Loucy (cell line): ENCODE measurements around the gene OR6S1.

ENCODE experiments used
- H2AFZ ChIP-seq: fragments of 200-600 bp; sonication (generic); 2 replicates; pipeline ENCODE4 v1.6.0; 2016; ENCODE audit warnings: antibody characterized with exemption, mild to moderate bottlenecking, low read length, moderate library complexity
- H3F3A ChIP-seq: fragments of 200-600 bp; 2 replicates; pipeline ENCODE4 v1.6.0; 2016; ENCODE audit warnings: antibody characterized with exemption, low read depth, mild to moderate bottlenecking
- H3K27me3 ChIP-seq: fragments of 200-600 bp; sonication (generic); 2 replicates; pipeline ENCODE4 v1.6.1; 2014; ENCODE audit warnings: low read length, mild to moderate bottlenecking; ENCODE audit not compliant: insufficient read depth, poor library complexity, severe bottlenecking
- H3K36me3 ChIP-seq: fragments of 200-600 bp; sonication (generic); 2 replicates; pipeline ENCODE4 v1.6.1; 2016; ENCODE audit warnings: low read length; ENCODE audit not compliant: insufficient read depth
- H3K4me1 ChIP-seq: fragments of 200-600 bp; sonication (generic); 2 replicates; pipeline ENCODE4 v1.5.1; 2014; ENCODE audit warnings: low read length, mild to moderate bottlenecking; ENCODE audit not compliant: insufficient read depth, poor library complexity, severe bottlenecking
- H3K4me2 ChIP-seq: fragments of 200-600 bp; sonication (generic); 2 replicates; pipeline ENCODE4 v1.6.0; 2014; ENCODE audit warnings: antibody characterized with exemption, low read length, low read depth, mild to moderate bottlenecking; ENCODE audit not compliant: poor library complexity, severe bottlenecking
- H3K4me3 ChIP-seq: fragments of 200-600 bp; sonication (generic); 2 replicates; pipeline ENCODE4 v1.5.1; 2014; ENCODE audit warnings: low read length, mild to moderate bottlenecking, mixed read lengths; ENCODE audit not compliant: poor library complexity, severe bottlenecking
- H3K79me2 ChIP-seq: fragments of 200-600 bp; sonication (generic); 2 replicates; pipeline ENCODE4 v1.6.1; 2014; ENCODE audit warnings: low read length; ENCODE audit not compliant: insufficient read depth
- H3K9ac ChIP-seq: fragments of 200-600 bp; sonication (generic); 2 replicates; pipeline ENCODE4 v1.6.0; 2014; ENCODE audit warnings: mild to moderate bottlenecking, low read depth, low read length, moderate library complexity; ENCODE audit not compliant: poor library complexity, severe bottlenecking
- H3K9me2 ChIP-seq: fragments of 200-600 bp; sonication (generic); replicated peaks from 2 replicates; pipeline ENCODE4 v1.6.1; 2016; ENCODE audit warnings: low read depth, low read length, mixed read lengths
- H3K9me3 ChIP-seq: fragments of 200-600 bp; sonication (generic); 2 replicates; pipeline ENCODE4 v1.6.1; 2014; ENCODE audit warnings: mild to moderate bottlenecking, antibody characterized with exemption, low read length, low read depth; ENCODE audit not compliant: insufficient read depth
- H4K20me1 ChIP-seq: fragments of 200-600 bp; sonication (generic); 2 replicates; pipeline ENCODE4 v1.6.0; 2014; ENCODE audit warnings: antibody characterized with exemption, low read length, mild to moderate bottlenecking; ENCODE audit not compliant: insufficient read depth, poor library complexity, severe bottlenecking
- EZH2phosphoT487 ChIP-seq: fragments of 200-600 bp; IDR thresholded peaks from 2 replicates; pipeline ENCODE4 v1.6.1; 2018; ENCODE audit warnings: antibody characterized with exemption, mild to moderate bottlenecking, moderate library complexity, borderline replicate concordance
- TF ChIP-seq, protein P1 (sequence below): fragments of 200-600 bp; sonication (generic); conservative IDR thresholded peaks from 2 replicates; pipeline ENCODE4 v1.5.1; 2014; ENCODE audit warnings: mild to moderate bottlenecking, antibody characterized with exemption, low read length

Gene OR6S1

DNA sequence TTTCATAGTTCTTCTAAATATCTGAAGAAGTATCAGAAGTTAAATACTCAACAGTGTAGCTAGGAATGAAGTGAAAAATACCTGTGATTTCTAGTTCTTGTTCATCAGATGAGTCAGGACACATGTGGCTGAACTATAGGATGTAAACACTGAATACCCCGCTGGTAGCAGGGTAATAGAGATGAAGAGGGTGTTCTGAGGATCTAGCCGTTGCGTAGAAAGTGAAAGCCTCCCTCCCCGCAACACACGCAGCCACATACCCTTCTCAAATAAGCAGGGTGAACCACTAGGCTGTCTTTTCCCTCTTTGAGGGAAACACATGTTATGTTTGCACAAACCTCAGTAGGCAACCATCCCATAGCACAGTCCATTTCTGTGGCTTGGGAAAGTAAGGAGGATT, 33.9 kb downstream of the OR6S1 start:
- H3K4me3 ChIP-seq = no peak overlapping the region
- no peak overlapping the region for H3K4me2 ChIP-seq
- no peaks in the 10 kb centered on the region for H3K36me3 ChIP-seq
- H3K4me1 ChIP-seq = peaks cover 30% of the 10 kb centered on the region
- H3K9me2 ChIP-seq = no peaks in the 10 kb centered on the region
- no peaks in the 10 kb centered on the region for H4K20me1 ChIP-seq
- no peak overlapping the region for H3K9ac ChIP-seq
- H2AFZ ChIP-seq = no peak overlapping the region
- 0 out of 2 replicates have a peak, but pooled peaks cover 2% of the 10 kb centered on the region for H3F3A ChIP-seq
- no peaks in the 10 kb centered on the region for H3K27me3 ChIP-seq
- TF ChIP-seq, protein P1, sequence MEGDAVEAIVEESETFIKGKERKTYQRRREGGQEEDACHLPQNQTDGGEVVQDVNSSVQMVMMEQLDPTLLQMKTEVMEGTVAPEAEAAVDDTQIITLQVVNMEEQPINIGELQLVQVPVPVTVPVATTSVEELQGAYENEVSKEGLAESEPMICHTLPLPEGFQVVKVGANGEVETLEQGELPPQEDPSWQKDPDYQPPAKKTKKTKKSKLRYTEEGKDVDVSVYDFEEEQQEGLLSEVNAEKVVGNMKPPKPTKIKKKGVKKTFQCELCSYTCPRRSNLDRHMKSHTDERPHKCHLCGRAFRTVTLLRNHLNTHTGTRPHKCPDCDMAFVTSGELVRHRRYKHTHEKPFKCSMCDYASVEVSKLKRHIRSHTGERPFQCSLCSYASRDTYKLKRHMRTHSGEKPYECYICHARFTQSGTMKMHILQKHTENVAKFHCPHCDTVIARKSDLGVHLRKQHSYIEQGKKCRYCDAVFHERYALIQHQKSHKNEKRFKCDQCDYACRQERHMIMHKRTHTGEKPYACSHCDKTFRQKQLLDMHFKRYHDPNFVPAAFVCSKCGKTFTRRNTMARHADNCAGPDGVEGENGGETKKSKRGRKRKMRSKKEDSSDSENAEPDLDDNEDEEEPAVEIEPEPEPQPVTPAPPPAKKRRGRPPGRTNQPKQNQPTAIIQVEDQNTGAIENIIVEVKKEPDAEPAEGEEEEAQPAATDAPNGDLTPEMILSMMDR = no peak
- TF ChIP-seq EZH2phosphoT487 = no peak
- no peaks in the 10 kb centered on the region for H3K9me3 ChIP-seq
- H3K79me2 ChIP-seq = no peaks in the 10 kb centered on the region

DNA sequence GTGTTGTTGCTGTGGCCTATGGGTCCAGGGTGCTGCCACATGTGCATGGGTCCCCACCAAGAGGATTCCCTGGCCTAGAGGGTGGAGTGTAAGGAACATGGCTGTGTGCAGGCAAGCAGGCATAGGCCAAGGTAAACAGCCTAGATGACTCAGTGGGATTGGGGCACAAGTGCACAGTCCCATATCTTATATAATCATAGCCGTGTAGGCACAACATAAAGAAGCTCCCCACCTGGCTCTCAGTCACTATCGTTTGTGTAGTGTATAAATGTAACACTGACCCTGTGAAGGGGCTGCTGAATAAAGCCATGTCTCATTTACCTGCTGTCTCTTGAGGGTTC, 34.6 kb downstream of the OR6S1 start:
- Histone ChIP-seq H3K9me2 (no peaks in the 10 kb centered on the region), H3F3A (0 out of 2 replicates have a peak, but pooled peaks cover 2% of the 10 kb centered on the region), H3K4me1 (peaks cover 24% of the 10 kb centered on the region), H3K9ac (no peak overlapping the region), H2AFZ (peak overlapping the region; percentile 54; the same call in 1 of the 2 replicates), H3K4me3 (no peak overlapping the region), H3K36me3 (no peaks in the 10 kb centered on the region), H4K20me1 (no peaks in the 10 kb centered on the region), H3K4me2 (no peak overlapping the region), H3K79me2 (no peaks in the 10 kb centered on the region), H3K9me3 (no peaks in the 10 kb centered on the region), H3K27me3 (no peaks in the 10 kb centered on the region)
- TF ChIP-seq EZH2phosphoT487 = no peak
- TF ChIP-seq, protein P1 = no peak

DNA sequence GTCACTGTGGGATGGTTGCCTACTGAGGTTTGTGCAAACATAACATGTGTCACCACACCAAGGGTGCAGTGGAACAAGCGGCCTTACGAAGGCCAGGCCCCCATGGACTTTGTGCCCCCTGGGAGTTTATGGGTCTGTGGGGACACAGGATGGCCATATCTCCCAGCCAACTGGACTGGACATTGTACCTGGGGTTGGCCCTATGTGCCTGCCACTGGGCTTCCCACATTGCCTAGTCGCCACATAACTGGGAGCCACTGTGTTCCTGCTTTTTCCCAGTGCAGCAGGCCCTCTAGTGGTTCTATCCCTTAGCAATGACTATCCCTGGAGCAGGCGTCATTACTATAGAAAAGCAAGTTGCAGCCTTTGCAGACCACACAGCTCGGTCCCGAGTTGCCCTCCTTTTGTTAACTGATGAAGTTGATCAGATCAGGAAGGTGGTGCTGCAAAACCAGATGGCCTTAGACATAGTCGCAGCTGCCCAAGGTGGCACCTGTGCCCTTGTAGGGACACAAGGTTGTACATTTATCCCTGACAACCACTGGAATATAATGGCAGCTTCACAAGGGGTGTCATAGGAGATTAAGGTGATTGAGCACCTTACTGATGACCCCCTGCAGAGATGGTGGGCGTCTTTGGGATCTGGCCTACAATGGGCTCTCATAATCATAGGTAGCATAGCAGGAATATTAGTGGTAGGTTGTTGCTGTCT, 35.1 kb downstream of the OR6S1 start:
- H3K9me2 ChIP-seq = no peaks in the 10 kb centered on the region
- peak overlapping the region; percentile 54; the same call in 1 of the 2 replicates for H2AFZ ChIP-seq
- no peaks in the 10 kb centered on the region for H3K27me3 ChIP-seq
- no peak for TF ChIP-seq EZH2phosphoT487
- TF ChIP-seq, protein P1 = peak; percentile 74
- H3F3A ChIP-seq = 0 out of 2 replicates have a peak, but pooled peaks cover 1% of the 10 kb centered on the region
- H3K4me3 ChIP-seq = no peak overlapping the region
- H3K4me2 ChIP-seq = no peak overlapping the region
- H3K9ac ChIP-seq = no peak overlapping the region
- no peaks in the 10 kb centered on the region for H3K36me3 ChIP-seq
- H4K20me1 ChIP-seq = no peaks in the 10 kb centered on the region
- no peaks in the 10 kb centered on the region for H3K9me3 ChIP-seq
- peaks cover 19% of the 10 kb centered on the region for H3K4me1 ChIP-seq
- H3K79me2 ChIP-seq = no peaks in the 10 kb centered on the region
